ENCODE results near the gene SLC19A1.

GRCh38 chr21:45461369-45461750 lies 80.9 kb downstream of the SLC19A1 start:
- no peak for TF ChIP-seq CTCF (IDR thresholded peaks at IDR 0.05)
- no peak for TF ChIP-seq POLR2A (IDR thresholded peaks at IDR 0.05)

Data from right lobe of liver (tissue), 4 donors.